RWPE1 (cell line): ENCODE measurements around the gene RIT1.
A peak's percentile ranks its signal among the peaks of the same experiment; 100 is the strongest.

Source experiments
- CTCF ChIA-PET: fragments of 350-600 bp; sonication (Branson Sonifier 250); formaldehyde crosslinking; extraction: SDS; loops from one replicate; lab custom pipeline; 2021; lab: Yijun Ruan, JAX
- POLR2A ChIA-PET: fragments of 400-600 bp; formaldehyde crosslinking; extraction: SDS; loops from one replicate; lab custom pipeline; 2020; ENCODE audit warnings: antibody characterized with exemption; ENCODE audit not compliant: low non-redundant PET; lab: Yijun Ruan, JAX
- DNase-seq: peaks from one replicate; pipeline ENCODE4 v3.0.0; 2012; ENCODE audit warnings: low spot score
- H3K27ac ChIP-seq: fragments of 450-650 bp; 2 replicates; pipeline ENCODE4 v1.5.1; 2017
- CTCF ChIP-seq: fragments of 450-650 bp; conservative IDR thresholded peaks from 2 replicates; pipeline ENCODE4 v1.5.1; 2017; ENCODE audit warnings: low read depth, mild to moderate bottlenecking

RIT1 gene

GRCh38 chr1:155934936-155935590 lies 23.9 kb upstream of the RIT1 start:
- CTCF ChIA-PET = interaction anchor here (0.8 to 1.9 kb wide), 2 partner anchors 55 to 179 kb away, joined by 4 to 6 read pairs; partner anchors contain the start of gene LMNA
- no peak for TF ChIP-seq CTCF
- no peak for DNase-seq
- H3K27ac ChIP-seq = peak overlapping the region; percentile 86
- POLR2A ChIA-PET = interaction anchor here (0.6 to 0.7 kb wide), 2 partner anchors 169 to 230 kb away, joined by 8 to 13 read pairs; no protein-coding TSS in a partner anchor

- CTCF ChIA-PET = interaction anchor here (0.5 to 1.9 kb wide), 3 partner anchors 55 to 180 kb away, joined by 4 to 6 read pairs (median 4); partner anchors contain the start of gene LMNA
- no peak for TF ChIP-seq CTCF
- POLR2A ChIA-PET = interaction anchor here (0.6 to 1.1 kb wide), 3 partner anchors 9 to 231 kb away, joined by 3 to 8 read pairs (median 3); no protein-coding TSS in a partner anchor
- peak; percentile 94 for DNase-seq
- H3K27ac ChIP-seq = peak within 1 kb of the TSS; percentile 86
Observed at GRCh38 chr1:155934097-155934935, 23.2 kb upstream of the RIT1 start, which contains the start of gene KHDC4. Gene KHDC4 (minus strand): TSS chr1:155934413. CDS start chr1:155934373, 40 bp downstream.

GRCh38 chr1:155933591-155934096 lies 22.5 kb upstream of the RIT1 start:
- no peak for DNase-seq
- peak overlapping the region; percentile 86 for H3K27ac ChIP-seq
- no peak for TF ChIP-seq CTCF
- ChIA-PET CTCF (interaction anchor here (1.9 kb wide), 1 partner anchor 56 kb away, joined by 6 read pairs; no protein-coding TSS in a partner anchor), POLR2A (interaction anchor here (0.6 to 1.1 kb wide), 2 partner anchors 10 kb away, joined by 3 read pairs; no protein-coding TSS in a partner anchor)

- H3K27ac ChIP-seq = peak overlapping the region; percentile 32; the same call in 1 of the 2 replicates
- no peak for TF ChIP-seq CTCF
- no peak for DNase-seq
- CTCF ChIA-PET = interaction anchor here (0.9 kb wide), 1 partner anchor 137 kb away, joined by 4 read pairs; no protein-coding TSS in a partner anchor
- POLR2A ChIA-PET = interaction anchor here (0.6 to 0.7 kb wide), 2 partner anchors 42 to 1954 kb away, joined by 3 read pairs; no protein-coding TSS in a partner anchor
Observed at GRCh38 chr1:155932487-155932886, 21.3 kb upstream of the RIT1 start.

- H3K27ac ChIP-seq = no peak overlapping the region
- TF ChIP-seq CTCF = no peak
- POLR2A ChIA-PET = interaction anchor here (0.6 to 0.7 kb wide), 2 partner anchors 42 to 55 kb away, joined by 3 to 4 read pairs; no protein-coding TSS in a partner anchor
- peak; percentile 53 for DNase-seq
- CTCF ChIA-PET = interaction anchor here (0.9 kb wide), 1 partner anchor 138 kb away, joined by 4 read pairs; no protein-coding TSS in a partner anchor
Observed at GRCh38 chr1:155932081-155932480, 20.9 kb upstream of the RIT1 start.
